Activated CD4-positive, alpha-beta T cell treated with anti-CD3 and anti-CD28 coated beads for 36 hours (primary cell): ENCODE data around the gene PLEKHA5. TPM values are rescaled to one million over a fixed set of nuclear protein-coding genes. Genes with fewer than 3 reads are reported as not detected.

ENCODE experiments used
- ATAC-seq: fragments of 200-7000 bp; cut with Tn5 transposase; one replicate; pipeline ENCODE4 v1.10.0; 2021; ENCODE audit warnings: mild to moderate bottlenecking, moderate library complexity
- CTCF ChIA-PET: fragments of 350-600 bp; sonication (Branson Sonifier 250); formaldehyde crosslinking; loops from one replicate; lab custom pipeline; 2021; ENCODE audit warnings: antibody characterized with exemption; lab: Charles Lee
- POLR2A ChIA-PET: fragments of 350-600 bp; sonication (Branson Sonifier 250); formaldehyde crosslinking; loops from one replicate; lab custom pipeline; 2021; ENCODE audit warnings: antibody characterized with exemption, inconsistent platforms; lab: Charles Lee
- DNase-seq: peaks from one replicate; pipeline ENCODE4 v3.0.0-alpha.2; 2020
- H3K27ac Mint-ChIP-seq: one replicate; pipeline ENCODE4 v1.8.0; 2021; ENCODE audit warnings: mixed read lengths
- H3K27me3 Mint-ChIP-seq: one replicate; pipeline ENCODE4 v1.8.0; 2021; ENCODE audit warnings: mixed read lengths
- H3K36me3 Mint-ChIP-seq: one replicate; pipeline ENCODE4 v1.8.0; 2021; ENCODE audit warnings: low read depth, mixed read lengths
- H3K4me1 Mint-ChIP-seq: one replicate; pipeline ENCODE4 v1.8.0; 2021; ENCODE audit warnings: mixed read lengths
- H3K4me3 Mint-ChIP-seq: one replicate; pipeline ENCODE4 v1.8.0; 2021; ENCODE audit warnings: mild to moderate bottlenecking, moderate library complexity, mixed read lengths
- H3K9me3 Mint-ChIP-seq: one replicate; pipeline ENCODE4 v1.8.0; 2021; ENCODE audit warnings: low read depth, mixed read lengths
- intact Hi-C, 2 experiments: fragments of 100-400 bp; cut with DNase I in 1 of 2; cut with micrococcal nuclease in 1 of 2; formaldehyde crosslinking; loops; one replicate each; pipeline versions ENCODE4 v1.14.2 to v1.15.1; 2022 to 2024; cut with DNase I, micrococcal nuclease
- total RNA-seq, 2 experiments: library from RNA; stranded (reverse); gene quantifications; one replicate each; pipeline ENCODE4 v1.2.3, GENCODE V29; 2021

The PLEKHA5 gene
- total RNA-seq, 2 experiments from 2014 or later: 4.5 to 5.7 TPM

- intact Hi-C loops: no loop called here
- CTCF ChIA-PET: interaction anchor here (0.8 to 1.3 kb wide), 3 partner anchors 9 to 1452 kb away, joined by 3 to 4 read pairs (median 3); no protein-coding TSS in a partner anchor
Observed at GRCh38 chr12:19110221-19110940, 19.2 kb upstream of the PLEKHA5 start.

GRCh38 chr12:19113464-19113863, 16.1 kb upstream of the PLEKHA5 start:
- POLR2A ChIA-PET: no interaction called here
- H3K36me3 Mint-ChIP-seq: no peaks in the 10 kb centered on the region
- CTCF ChIA-PET: interaction anchor here (0.7 kb wide), 1 partner anchor 40 kb away, joined by 3 read pairs; no protein-coding TSS in a partner anchor
- DNase-seq (no peak), ATAC-seq (no peak)
- H3K4me3 Mint-ChIP-seq: no peak overlapping the region
- intact Hi-C loops: no loop called here
- no peak overlapping the region for H3K27ac Mint-ChIP-seq
- H3K9me3 Mint-ChIP-seq: no peaks in the 10 kb centered on the region
- H3K27me3 Mint-ChIP-seq: peaks cover 6% of the 10 kb centered on the region
- no peaks in the 10 kb centered on the region for H3K4me1 Mint-ChIP-seq

More at GRCh38 chr12:19110221-19110940, 19.2 kb upstream of the PLEKHA5 start:
- Mint-ChIP-seq H3K4me1 (no peaks in the 10 kb centered on the region), H3K4me3 (no peak overlapping the region), H3K9me3 (no peaks in the 10 kb centered on the region), H3K27me3 (peaks cover 8% of the 10 kb centered on the region), H3K36me3 (no peaks in the 10 kb centered on the region), H3K27ac (no peak overlapping the region)
- ATAC-seq (no peak), DNase-seq (no peak)
- POLR2A ChIA-PET: interaction anchor here (0.6 kb wide), 1 partner anchor 38 kb away, joined by 6 read pairs; no protein-coding TSS in a partner anchor

GRCh38 chr12:19115285-19115684, 14.2 kb upstream of the PLEKHA5 start:
- CTCF ChIA-PET: no interaction called here
- peaks cover 6% of the 10 kb centered on the region for H3K27me3 Mint-ChIP-seq
- H3K4me3 Mint-ChIP-seq: no peak overlapping the region
- POLR2A ChIA-PET: no interaction called here
- intact Hi-C loops: no loop called here
- H3K4me1 Mint-ChIP-seq: no peaks in the 10 kb centered on the region
- H3K27ac Mint-ChIP-seq: no peak overlapping the region
- no peak for ATAC-seq
- H3K36me3 Mint-ChIP-seq: no peaks in the 10 kb centered on the region
- no peak for DNase-seq
- no peaks in the 10 kb centered on the region for H3K9me3 Mint-ChIP-seq

- no peaks in the 10 kb centered on the region for H3K36me3 Mint-ChIP-seq
- ChIA-PET CTCF (interaction anchor here (1.1 kb wide), 1 partner anchor 9 kb away, joined by 3 read pairs; no protein-coding TSS in a partner anchor), POLR2A (no interaction called here)
- no peak for DNase-seq
- no peaks in the 10 kb centered on the region for H3K9me3 Mint-ChIP-seq
- ATAC-seq: no peak
- no peak overlapping the region for H3K27ac Mint-ChIP-seq
- intact Hi-C loops: no loop called here
- H3K4me1 Mint-ChIP-seq: no peaks in the 10 kb centered on the region
- no peak overlapping the region for H3K4me3 Mint-ChIP-seq
- H3K27me3 Mint-ChIP-seq: no peaks in the 10 kb centered on the region
Observed at GRCh38 chr12:19119440-19119839, 10.1 kb upstream of the PLEKHA5 start.

GRCh38 chr12:19120795-19121194, 8.7 kb upstream of the PLEKHA5 start:
- ChIA-PET CTCF (no interaction called here), POLR2A (no interaction called here)
- Mint-ChIP-seq H3K27ac (no peak overlapping the region), H3K4me3 (no peak overlapping the region), H3K9me3 (no peaks in the 10 kb centered on the region), H3K36me3 (no peaks in the 10 kb centered on the region), H3K4me1 (peaks cover 6% of the 10 kb centered on the region), H3K27me3 (no peaks in the 10 kb centered on the region)
- no peak for ATAC-seq
- intact Hi-C loops: loop anchor here in 1 of 2 experiments (10.0 kb wide), 1 partner anchor 314 kb away; the partner anchor contains the start of gene AEBP2
- DNase-seq: no peak

- no peaks in the 10 kb centered on the region for H3K27me3 Mint-ChIP-seq
- DNase-seq (no peak), ATAC-seq (no peak)
- H3K36me3 Mint-ChIP-seq: no peaks in the 10 kb centered on the region
- H3K27ac Mint-ChIP-seq: no peak overlapping the region
- ChIA-PET CTCF (no interaction called here), POLR2A (no interaction called here)
- no peaks in the 10 kb centered on the region for H3K9me3 Mint-ChIP-seq
- peaks cover 6% of the 10 kb centered on the region for H3K4me1 Mint-ChIP-seq
- intact Hi-C loops: loop anchor here in 1 of 2 experiments (10.0 kb wide), 1 partner anchor 313 kb away; the partner anchor contains the start of gene AEBP2
- H3K4me3 Mint-ChIP-seq: no peak overlapping the region
Observed at GRCh38 chr12:19121449-19122018, 8.0 kb upstream of the PLEKHA5 start.

GRCh38 chr12:19125325-19125724, 4.2 kb upstream of the PLEKHA5 start:
- ChIA-PET CTCF (no interaction called here), POLR2A (no interaction called here)
- ATAC-seq (peak; percentile 60), DNase-seq (no peak)
- Mint-ChIP-seq H3K9me3 (peaks cover 11% of the 10 kb centered on the region), H3K27me3 (peaks cover 5% of the 10 kb centered on the region), H3K36me3 (no peaks in the 10 kb centered on the region), H3K27ac (peak overlapping the region; percentile 15), H3K4me1 (peaks cover 6% of the 10 kb centered on the region), H3K4me3 (no peak overlapping the region)
- intact Hi-C loops: loop anchor here in 1 of 2 experiments (5.0 to 10.0 kb wide), 2 partner anchors 309 to 427 kb away; partner anchors contain the start of gene AEBP2

GRCh38 chr12:19127270-19127669, 2.3 kb upstream of the PLEKHA5 start:
- H3K27me3 Mint-ChIP-seq: peaks cover 13% of the 10 kb centered on the region
- POLR2A ChIA-PET: no interaction called here
- CTCF ChIA-PET: interaction anchor here (1.0 to 1.1 kb wide), 2 partner anchors 13 to 59 kb away, joined by 3 to 5 read pairs; no protein-coding TSS in a partner anchor
- ATAC-seq: no peak
- H3K27ac Mint-ChIP-seq: no peak overlapping the region
- no peak for DNase-seq
- no peak overlapping the region for H3K4me3 Mint-ChIP-seq
- H3K4me1 Mint-ChIP-seq: peaks cover 18% of the 10 kb centered on the region
- H3K36me3 Mint-ChIP-seq: no peaks in the 10 kb centered on the region
- intact Hi-C loops: loop anchor here in 1 of 2 experiments (5.0 to 10.0 kb wide), 2 partner anchors 308 to 425 kb away; partner anchors contain the start of gene AEBP2
- peaks cover 11% of the 10 kb centered on the region for H3K9me3 Mint-ChIP-seq

GRCh38 chr12:19128485-19128884, 1.0 kb upstream of the PLEKHA5 start:
- no peak for DNase-seq
- H3K27me3 Mint-ChIP-seq: peaks cover 13% of the 10 kb centered on the region
- intact Hi-C loops: loop anchor here in 1 of 2 experiments (5.0 to 10.0 kb wide), 2 partner anchors 306 to 424 kb away; partner anchors contain the start of gene AEBP2
- H3K36me3 Mint-ChIP-seq: no peaks in the 10 kb centered on the region
- peak overlapping the region; percentile 65 for H3K4me3 Mint-ChIP-seq
- ATAC-seq: no peak
- H3K4me1 Mint-ChIP-seq: peaks cover 18% of the 10 kb centered on the region
- H3K27ac Mint-ChIP-seq: no peak overlapping the region
- POLR2A ChIA-PET: no interaction called here
- peaks cover 11% of the 10 kb centered on the region for H3K9me3 Mint-ChIP-seq
- CTCF ChIA-PET: interaction anchor here (1.0 kb wide), 1 partner anchor 14 kb away, joined by 3 read pairs; no protein-coding TSS in a partner anchor

GRCh38 chr12:19129122-19129485, 429 bp upstream of the PLEKHA5 start:
- CTCF ChIA-PET: no interaction called here
- POLR2A ChIA-PET: no interaction called here
- DNase-seq: no peak
- Mint-ChIP-seq H3K4me1 (peaks cover 18% of the 10 kb centered on the region), H3K9me3 (peaks cover 11% of the 10 kb centered on the region), H3K27me3 (peaks cover 15% of the 10 kb centered on the region), H3K4me3 (peak overlapping the region; percentile 65), H3K27ac (peak overlapping the region; percentile 19), H3K36me3 (no peaks in the 10 kb centered on the region)
- intact Hi-C loops: loop anchor here in 1 of 2 experiments (5.0 to 10.0 kb wide), 2 partner anchors 306 to 423 kb away; partner anchors contain the start of gene AEBP2
- no peak for ATAC-seq

GRCh38 chr12:19130224-19131024, 891 bp downstream of the PLEKHA5 start:
- H3K9me3 Mint-ChIP-seq: peaks cover 11% of the 10 kb centered on the region
- POLR2A ChIA-PET: no interaction called here
- no peaks in the 10 kb centered on the region for H3K36me3 Mint-ChIP-seq
- intact Hi-C loops: no loop called here
- CTCF ChIA-PET: interaction anchor here (0.8 kb wide), 1 partner anchor 790 kb away, joined by 3 read pairs; no protein-coding TSS in a partner anchor
- peak; percentile 25 for ATAC-seq
- H3K4me1 Mint-ChIP-seq: peaks cover 12% of the 10 kb centered on the region
- peaks cover 15% of the 10 kb centered on the region for H3K27me3 Mint-ChIP-seq
- peak; percentile 48 for DNase-seq
- H3K27ac Mint-ChIP-seq: peak overlapping the region; percentile 34
- H3K4me3 Mint-ChIP-seq: peak overlapping the region; percentile 85
